GM21576 (cell line): ENCODE data around the gene GOLGA5.
A peak's percentile ranks its signal among the peaks of the same experiment; 100 is the strongest.
"Not testable (repeated sequence)": the region's sequence is repeated elsewhere in the genome, so short reads cannot be mapped to it uniquely, and the experiment has no call there.

ENCODE experiments used
- ATAC-seq: cut with Tn5 transposase; IDR thresholded peaks from one replicate; pipeline ENCODE4 v1.9.1; 2021; ENCODE audit warnings: mild to moderate bottlenecking, moderate library complexity; ENCODE audit not compliant: unreplicated experiment

The GOLGA5 gene

GRCh38 chr14:92793709-92794546, at the start of gene GOLGA5:
TSS of gene GOLGA5 (plus strand) at chr14:92794305. CDS start at chr14:92797438, 3,133 bp downstream.
- peak; percentile 94 for ATAC-seq

- no peak for ATAC-seq
These were observed 46.3 kb upstream of the GOLGA5 start for GRCh38 chr14:92747701-92748258.

- ATAC-seq: peak; percentile 72
These were observed 45.7 kb upstream of the GOLGA5 start, which contains the start of gene LGMN for GRCh38 chr14:92748259-92749016. TSS of gene LGMN (minus strand) at chr14:92748627. CDS start at chr14:92732786, 15,841 bp downstream.

DNA sequence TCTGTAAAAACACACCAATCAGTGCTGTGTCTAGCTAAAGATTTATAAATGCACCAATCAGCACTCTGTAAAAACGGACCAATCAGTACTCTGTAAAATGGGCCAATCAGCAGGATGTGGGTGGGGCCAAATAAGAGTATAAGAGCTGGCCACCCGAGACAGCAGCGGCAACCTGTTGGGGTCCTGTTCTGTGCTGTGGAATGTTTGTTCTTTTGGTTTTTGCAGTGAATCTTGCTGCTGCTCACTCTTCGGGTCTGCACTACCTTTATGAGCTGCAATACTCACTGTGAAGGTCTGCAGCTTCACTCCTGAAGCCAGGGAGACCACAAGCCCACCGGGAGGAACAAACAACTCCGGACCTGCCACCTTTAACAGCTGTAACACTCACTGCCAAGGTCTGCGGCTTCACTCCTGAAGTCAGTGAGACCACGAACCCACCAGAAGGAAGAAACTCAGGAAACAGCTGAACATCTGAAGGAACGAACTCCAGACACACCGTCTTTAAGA, 43.8 kb upstream of the GOLGA5 start:
- not testable (repeated sequence) for ATAC-seq

GRCh38 chr14:92750994-92751400, 43.1 kb upstream of the GOLGA5 start:
- peak; percentile 31 for ATAC-seq

GRCh38 chr14:92751819-92752218, 42.3 kb upstream of the GOLGA5 start:
- no peak for ATAC-seq

DNA sequence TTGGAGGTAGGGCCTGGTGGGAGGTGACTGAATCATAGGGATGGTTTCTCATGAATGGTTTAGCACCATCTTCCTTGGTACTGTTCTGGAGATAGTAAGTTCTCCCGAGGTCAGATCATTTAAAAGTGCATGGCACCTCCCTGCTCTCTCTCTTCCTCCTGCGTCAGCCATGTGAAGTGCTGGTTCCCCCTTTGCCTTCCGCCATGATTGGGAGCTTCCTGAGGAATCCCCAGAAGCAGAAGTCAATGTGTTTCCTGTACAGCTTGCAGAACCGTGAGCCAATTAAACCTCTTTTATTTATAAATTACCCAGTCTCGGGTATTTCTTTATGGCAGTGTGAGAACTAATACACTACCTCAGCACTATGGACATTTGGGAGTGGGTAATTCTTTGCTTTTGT, 40.9 kb upstream of the GOLGA5 start:
- no peak for ATAC-seq

DNA sequence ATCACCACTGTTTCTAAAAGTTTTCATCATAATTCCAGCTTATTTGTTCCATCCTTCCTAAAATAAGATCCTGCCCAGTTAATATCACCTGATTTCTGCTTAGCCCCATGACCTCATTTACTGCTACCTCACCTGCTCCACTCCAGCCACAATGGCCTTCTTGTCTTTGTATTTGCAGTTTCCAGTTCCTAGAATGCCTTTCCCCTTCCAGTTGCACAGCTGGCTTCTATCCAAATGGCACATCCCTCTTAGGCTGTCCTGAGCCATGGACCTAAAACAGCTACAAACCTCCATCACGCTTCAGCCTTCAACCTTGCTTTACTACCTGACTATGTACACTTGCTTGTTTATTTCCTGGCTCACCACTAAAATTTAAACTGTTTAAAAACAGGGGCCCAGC, 39.1 kb upstream of the GOLGA5 start:
- ATAC-seq: no peak

GRCh38 chr14:92755495-92755894, 38.6 kb upstream of the GOLGA5 start:
- no peak for ATAC-seq

DNA sequence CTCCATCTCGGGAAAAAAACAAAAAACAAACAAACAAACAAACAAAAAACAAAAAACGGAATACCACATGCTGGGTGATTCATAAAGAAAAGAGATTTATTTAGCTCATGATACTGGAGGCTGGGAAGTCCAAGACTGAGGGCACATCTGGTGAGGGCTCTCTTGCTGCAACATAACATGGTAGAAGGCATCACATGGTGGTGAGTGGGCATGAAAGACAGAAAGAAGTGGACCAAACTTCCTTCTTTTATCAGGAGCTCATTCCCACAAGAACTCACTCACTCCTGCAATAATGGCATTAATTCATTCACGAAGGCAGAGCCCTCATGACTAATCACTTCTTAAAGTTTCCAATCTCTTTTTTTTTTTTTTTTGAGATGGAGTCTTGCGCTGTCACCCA, 37.7 kb upstream of the GOLGA5 start:
- ATAC-seq: no peak

DNA sequence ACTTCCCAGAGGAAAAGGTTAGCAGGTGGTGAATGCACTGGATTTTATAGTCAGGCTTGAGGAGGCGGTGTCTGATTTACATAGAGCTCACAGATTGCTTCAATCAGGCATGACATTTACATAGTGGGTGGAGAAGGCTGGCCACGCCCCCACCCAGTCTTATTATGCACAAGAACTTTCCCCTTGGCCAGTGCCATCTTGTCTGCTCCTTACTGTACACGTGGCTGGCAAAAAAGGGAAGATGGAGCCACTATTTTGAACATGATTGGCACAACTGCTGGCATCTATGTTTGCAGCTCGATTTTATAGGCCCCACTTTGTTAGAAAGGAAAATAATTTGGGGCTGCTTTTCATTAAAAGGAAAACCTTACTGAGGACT, 34.8 kb upstream of the GOLGA5 start:
- no peak for ATAC-seq

GRCh38 chr14:92759679-92760523, 34.2 kb upstream of the GOLGA5 start:
- ATAC-seq: peak; percentile 44

DNA sequence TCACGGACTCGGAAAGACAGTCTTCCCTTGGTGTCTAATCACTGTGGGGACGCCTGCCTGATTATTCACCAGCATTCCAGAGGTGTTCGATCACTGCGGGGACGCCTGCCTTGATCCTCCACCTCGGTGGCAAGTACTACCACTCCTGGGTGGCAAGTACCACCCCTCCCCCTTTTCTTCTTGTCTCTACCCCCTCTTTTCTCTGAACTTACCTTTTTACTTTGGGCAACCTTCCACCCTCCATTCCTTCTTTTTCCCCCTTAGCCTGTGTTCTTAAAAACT, 33.6 kb upstream of the GOLGA5 start:
- ATAC-seq: no peak

GRCh38 chr14:92763666-92764631, 30.2 kb upstream of the GOLGA5 start:
- not testable (repeated sequence) for ATAC-seq

GRCh38 chr14:92768236-92768635, 25.9 kb upstream of the GOLGA5 start:
- peak; percentile 95 for ATAC-seq

DNA sequence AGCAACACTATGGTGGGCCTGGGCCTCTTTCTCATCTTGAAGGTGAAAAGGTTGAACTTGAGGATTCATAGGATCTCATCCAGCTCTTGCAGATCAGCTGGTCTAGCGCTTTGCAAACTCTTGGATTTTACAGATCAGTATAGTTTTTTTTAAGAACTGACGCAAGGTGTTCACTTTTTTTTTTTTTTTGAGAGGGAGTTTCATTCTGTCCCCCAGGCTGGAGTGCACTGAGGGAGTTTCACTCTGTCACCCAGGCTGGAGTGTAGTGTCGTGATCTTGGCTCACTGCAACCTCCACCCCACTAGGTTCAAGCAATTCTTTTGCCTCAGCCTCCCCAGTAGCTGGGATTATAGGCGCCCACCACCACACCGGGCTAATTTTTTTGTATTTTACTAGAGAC, 25.3 kb upstream of the GOLGA5 start:
- ATAC-seq: no peak

DNA sequence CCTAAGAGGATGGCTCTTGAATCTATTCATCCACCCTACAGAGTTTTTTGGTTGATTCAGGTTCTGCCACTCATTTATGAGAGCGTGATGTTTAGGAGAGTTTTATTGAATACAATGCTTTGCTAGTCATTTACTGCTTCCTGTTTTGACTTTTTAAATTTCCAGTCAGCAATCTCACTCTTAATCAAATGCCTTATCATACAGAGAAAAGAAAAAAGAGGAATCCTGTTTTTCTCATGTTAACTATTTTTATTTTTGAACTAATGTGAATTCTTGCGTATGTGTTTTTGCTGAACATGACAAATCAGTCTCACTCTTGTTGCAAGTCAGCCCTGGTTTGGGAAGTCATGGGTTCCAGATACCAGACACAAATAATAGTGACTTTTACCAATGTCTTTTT, 23.6 kb upstream of the GOLGA5 start:
- no peak for ATAC-seq

- no peak for ATAC-seq
These were observed 19.5 kb upstream of the GOLGA5 start for GRCh38 chr14:92774572-92774971.

GRCh38 chr14:92775292-92775691, 18.8 kb upstream of the GOLGA5 start:
- peak; percentile 91 for ATAC-seq
